HG02938 (cell line): ENCODE data around the gene NDE1.

Experiments used
- ATAC-seq: cut with Tn5 transposase; IDR thresholded peaks from one replicate; pipeline ENCODE4 v1.9.1; 2021; ENCODE audit warnings: mild to moderate bottlenecking, moderate library complexity; ENCODE audit not compliant: unreplicated experiment

NDE1 gene

GRCh38 chr16:15764112-15764511, 114.1 kb downstream of the NDE1 start:
- no peak for ATAC-seq

GRCh38 chr16:15765116-15765515, 115.1 kb downstream of the NDE1 start:
- ATAC-seq, result no peak

- ATAC-seq, result peak; percentile 84
These were observed 115.8 kb downstream of the NDE1 start for GRCh38 chr16:15765880-15766279.

- ATAC-seq, result no peak
These were observed 116.9 kb downstream of the NDE1 start for GRCh38 chr16:15766918-15767317.

- no peak for ATAC-seq
These were observed 118.2 kb downstream of the NDE1 start for GRCh38 chr16:15768201-15768600.

GRCh38 chr16:15769239-15769638, 119.2 kb downstream of the NDE1 start:
- no peak for ATAC-seq

- no peak for ATAC-seq
These were observed 120.1 kb downstream of the NDE1 start for GRCh38 chr16:15770107-15770506.

- ATAC-seq, result no peak
These were observed 120.5 kb downstream of the NDE1 start for GRCh38 chr16:15770512-15770911.

- ATAC-seq, result no peak
These were observed 121.6 kb downstream of the NDE1 start for GRCh38 chr16:15771694-15772093.

GRCh38 chr16:15772579-15773293, 122.7 kb downstream of the NDE1 start:
- ATAC-seq, result no peak

- ATAC-seq, result no peak
These were observed 123.9 kb downstream of the NDE1 start for GRCh38 chr16:15773968-15774367.

- no peak for ATAC-seq
These were observed 125.2 kb downstream of the NDE1 start for GRCh38 chr16:15775209-15775608.

GRCh38 chr16:15775663-15776304, 125.7 kb downstream of the NDE1 start:
- no peak for ATAC-seq
